Panc1 (cell line): ENCODE results near the gene MYH16. TPM values are rescaled to one million over a fixed set of nuclear protein-coding genes. Genes with fewer than 3 reads are reported as not detected.

ENCODE experiments used
- ATAC-seq: fragments of 200-7000 bp; cut with Tn5 transposase; 2 replicates; pipeline ENCODE4 v1.9.1; 2020; ENCODE audit warnings: mild to moderate bottlenecking, moderate library complexity
- BruUV-seq: library from RNA; stranded (reverse); fragments of 400-500 nt; replicated peaks from 2 replicates; lab custom pipeline; 2021; lab: Mats Ljungman, UMichigan
- CTCF ChIA-PET: fragments of 300-600 bp; sonication (Branson Sonifier 250); formaldehyde crosslinking; loops from one replicate; lab custom pipeline; 2022; ENCODE audit warnings: antibody characterized with exemption; lab: Charles Lee
- POLR2A ChIA-PET: fragments of 300-600 bp; sonication (Branson Sonifier 250); formaldehyde crosslinking; loops from one replicate; lab custom pipeline; 2022; ENCODE audit warnings: antibody characterized with exemption; lab: Charles Lee
- DNase-seq: peaks from one replicate; pipeline ENCODE4 v3.0.0-alpha.2; 2010; ENCODE audit warnings: low read depth, low spot score
- H3K27ac ChIP-seq: 2 replicates; pipeline ENCODE4 v1.5.1; 2011; ENCODE audit warnings: mild to moderate bottlenecking, low read length, inconsistent platforms
- H3K27me3 ChIP-seq: fragments of 200-500 bp; sonication (Bioruptor generic); 2 replicates; pipeline ENCODE4 v1.6.0; 2014; ENCODE audit warnings: low read length, inconsistent platforms; ENCODE audit not compliant: control insufficient read depth, insufficient read depth
- H3K36me3 ChIP-seq: fragments of 200-500 bp; sonication (Bioruptor generic); 2 replicates; pipeline ENCODE4 v1.5.1; 2014; ENCODE audit warnings: inconsistent platforms, mild to moderate bottlenecking, low read length, moderate library complexity; ENCODE audit not compliant: control insufficient read depth, insufficient read depth
- H3K4me1 ChIP-seq: 2 replicates; pipeline ENCODE4 v1.5.1; 2011; ENCODE audit warnings: inconsistent platforms, mild to moderate bottlenecking, low read length, moderate library complexity; ENCODE audit not compliant: control insufficient read depth, insufficient read depth
- H3K4me3 ChIP-seq, 2 experiments: 2 replicates each; pipeline ENCODE4 v1.5.1; 2011 to 2012; ENCODE audit warnings: low read depth in 2 of 2, low read length in 2 of 2, mild to moderate bottlenecking in 2 of 2, inconsistent platforms in 1 of 2, moderate library complexity in 1 of 2
- H3K9me3 ChIP-seq: fragments of 200-500 bp; sonication (Bioruptor generic); 2 replicates; pipeline ENCODE4 v1.5.1; 2014; ENCODE audit warnings: low read depth, mild to moderate bottlenecking, inconsistent platforms, low read length, moderate library complexity; ENCODE audit not compliant: control insufficient read depth, insufficient read depth
- CTCF ChIP-seq: fragments of 450-650 bp; IDR thresholded peaks from 2 replicates; pipeline ENCODE4 v1.5.1; 2017; ENCODE audit warnings: mild to moderate bottlenecking
- POLR2AphosphoS5 ChIP-seq: IDR thresholded peaks from 2 replicates; pipeline ENCODE4 v1.6.1; 2012; ENCODE audit warnings: mild to moderate bottlenecking, low read depth, low read length, moderate library complexity
- REST ChIP-seq, 2 experiments: IDR thresholded peaks; 2 replicates each; pipeline ENCODE4 v1.6.1; 2011 to 2012; ENCODE audit warnings: low read depth in 2 of 2, control low read depth in 1 of 2, low read length in 1 of 2, mild to moderate bottlenecking in 1 of 2, moderate library complexity in 1 of 2; ENCODE audit not compliant: insufficient read depth in 1 of 2
- SIN3A ChIP-seq: IDR thresholded peaks from 2 replicates; pipeline ENCODE4 v1.6.1; 2012; ENCODE audit warnings: low read depth, mild to moderate bottlenecking, low read length, moderate library complexity, borderline replicate concordance; ENCODE audit not compliant: insufficient read depth
- TCF7L2 ChIP-seq: IDR thresholded peaks from 2 replicates; pipeline ENCODE4 v1.6.1; 2011; ENCODE audit warnings: mild to moderate bottlenecking, low read depth, low read length, inconsistent platforms
- in situ Hi-C: cut with HindIII; loops from 2 replicates; pipeline ENCODE4 v1.10.0; 2016; ENCODE audit warnings: low sequenced_read_pairs, low pct_unique_long_range_greater_than_20kb
- intact Hi-C: fragments of 100-400 bp; cut with micrococcal nuclease; formaldehyde crosslinking; loops from one replicate; pipeline ENCODE4 v1.10.0; 2022; ENCODE audit not compliant: unreplicated experiment
- total RNA-seq: library from RNA; stranded (reverse); gene quantifications from one replicate; pipeline ENCODE4 v1.2.1, GENCODE V29; 2021; ENCODE audit not compliant: unreplicated experiment

Gene MYH16
- total RNA-seq, 1 experiment from 2014 or later = 0.23 TPM

GRCh38 chr7:99260395-99260794 lies 12.2 kb upstream of the MYH16 start:
- POLR2A ChIA-PET = no interaction called here
- CTCF ChIA-PET = no interaction called here
- TF ChIP-seq TCF7L2 = no peak
- TF ChIP-seq CTCF = no peak
- no peak for TF ChIP-seq SIN3A
- no peak for TF ChIP-seq REST (IDR thresholded peaks at IDR 0.05; ENCODE audit: insufficient read depth in 1 of 2, low read depth in 2 of 2, low read length in 1 of 2)
- TF ChIP-seq POLR2AphosphoS5 = no peak

GRCh38 chr7:99261646-99262045 lies 11.0 kb upstream of the MYH16 start:
- no peak overlapping the region for H3K4me3 ChIP-seq
- no peak overlapping the region for H3K27ac ChIP-seq
- intact Hi-C loops (no loop called here), in situ Hi-C loops (no loop called here)
- H3K27me3 ChIP-seq = no peaks in the 10 kb centered on the region
- DNase-seq (no peak), ATAC-seq (no peak)
- H3K36me3 ChIP-seq = no peaks in the 10 kb centered on the region
- H3K9me3 ChIP-seq = no peaks in the 10 kb centered on the region; the same call in 1 of the 2 replicates
- BruUV-seq = no TSS peak
- CTCF ChIA-PET = no interaction called here
- H3K4me1 ChIP-seq = no peaks in the 10 kb centered on the region
- POLR2A ChIA-PET = no interaction called here
- TF ChIP-seq SIN3A (no peak), TCF7L2 (no peak), POLR2AphosphoS5 (no peak), CTCF (no peak), REST (IDR thresholded peaks at IDR 0.05; ENCODE audit: insufficient read depth in 1 of 2, low read depth in 2 of 2, low read length in 1 of 2) (no peak)

More at GRCh38 chr7:99260395-99260794, 12.2 kb upstream of the MYH16 start:
- H3K36me3 ChIP-seq = no peaks in the 10 kb centered on the region
- DNase-seq (no peak), ATAC-seq (no peak)
- no peak overlapping the region for H3K27ac ChIP-seq
- H3K4me1 ChIP-seq = no peaks in the 10 kb centered on the region
- no peaks in the 10 kb centered on the region for H3K9me3 ChIP-seq
- no peaks in the 10 kb centered on the region for H3K27me3 ChIP-seq
- intact Hi-C loops (no loop called here), in situ Hi-C loops (no loop called here)
- no peak overlapping the region for H3K4me3 ChIP-seq
- BruUV-seq = no TSS peak
